DMS79 treated with DMSO at 0.1 percent for 48 hours (cell line): ENCODE results near the gene POGK.
"Not testable (repeated sequence)": the region's sequence is repeated elsewhere in the genome, so short reads cannot be mapped to it uniquely, and the experiment has no call there.

ENCODE experiments used
- DNase-seq: peaks from one replicate; lab custom pipeline; 2025; lab: John Stamatoyannopoulos, UW

Gene POGK

GRCh38 chr1:166838766-166839599, at the start of gene POGK:
Gene POGK (plus strand): TSS chr1:166839475. CDS start chr1:166840957, 1,482 bp downstream.
- DNase-seq: peak; percentile 70

GRCh38 chr1:166796620-166797236, 42.5 kb upstream of the POGK start:
- no peak for DNase-seq

- DNase-seq: no peak
Observed at GRCh38 chr1:166808952-166809351, 30.3 kb upstream of the POGK start.

- no peak for DNase-seq
Observed at GRCh38 chr1:166811691-166812090, 27.6 kb upstream of the POGK start.

- DNase-seq: no peak
Observed at GRCh38 chr1:166813508-166814223, 25.6 kb upstream of the POGK start.

- DNase-seq: no peak
Observed at GRCh38 chr1:166814611-166815010, 24.7 kb upstream of the POGK start.

- DNase-seq: no peak
Observed at GRCh38 chr1:166819974-166820373, 19.3 kb upstream of the POGK start.

GRCh38 chr1:166822385-166822784, 16.9 kb upstream of the POGK start:
- DNase-seq: no peak

GRCh38 chr1:166827426-166827825, 11.8 kb upstream of the POGK start:
- DNase-seq: no peak

GRCh38 chr1:166829762-166830161, 9.5 kb upstream of the POGK start:
- DNase-seq: not testable (repeated sequence)

- no peak for DNase-seq
Observed at GRCh38 chr1:166836733-166837132, 2.5 kb upstream of the POGK start.

GRCh38 chr1:166839600-166840308, 479 bp downstream of the POGK start:
- peak; percentile 43 for DNase-seq

- no peak for DNase-seq
Observed at GRCh38 chr1:166840309-166841274, 1.3 kb downstream of the POGK start.

- DNase-seq: no peak
Observed at GRCh38 chr1:166843322-166843721, 4.0 kb downstream of the POGK start.

GRCh38 chr1:166843769-166844596, 4.7 kb downstream of the POGK start:
- no peak for DNase-seq

- no peak for DNase-seq
Observed at GRCh38 chr1:166844791-166845190, 5.5 kb downstream of the POGK start.

- no peak for DNase-seq
Observed at GRCh38 chr1:166848193-166848592, 8.9 kb downstream of the POGK start.

GRCh38 chr1:166849135-166849534, 9.9 kb downstream of the POGK start:
- no peak for DNase-seq

- DNase-seq: no peak
Observed at GRCh38 chr1:166852918-166853317, 13.6 kb downstream of the POGK start.

GRCh38 chr1:166855558-166855957, 16.3 kb downstream of the POGK start:
- no peak for DNase-seq
